SK-N-SH (cell line): ENCODE data around the gene ZC3H18. TPM values are rescaled to one million over a fixed set of nuclear protein-coding genes. Genes with fewer than 3 reads are reported as not detected.

Experiments
- CTCF ChIA-PET: fragments of 300-600, 350-600 bp; formaldehyde crosslinking; extraction: SDS; loops from one replicate; lab custom pipeline; 2021; lab: Yijun Ruan, JAX
- POLR2A ChIA-PET: fragments of 350-600 bp; sonication (Branson Sonifier 250); formaldehyde crosslinking; extraction: SDS; loops from one replicate; lab custom pipeline; 2020; ENCODE audit warnings: antibody characterized with exemption, inconsistent platforms; lab: Yijun Ruan, JAX
- DNase-seq: peaks from one replicate; pipeline ENCODE4 v3.0.0; 2012
- H2AFZ ChIP-seq: fragments of 200-600 bp; sonication (generic); 2 replicates; pipeline ENCODE4 v1.8.1; 2016; ENCODE audit warnings: antibody characterized with exemption, mild to moderate bottlenecking, low read depth
- H3F3A ChIP-seq: fragments of 200-600 bp; sonication (generic); replicated peaks from 2 replicates; pipeline ENCODE3; 2016; ENCODE audit warnings: antibody characterized with exemption, mild to moderate bottlenecking; ENCODE audit not compliant: insufficient read depth
- H3K27ac ChIP-seq, 2 experiments: fragments of 200-500 bp in 1 of 2; fragments of 200-600 bp in 1 of 2; sonication (Bioruptor generic) in 1 of 2; sonication (generic), shearing (Covaris generic) in 1 of 2; 2 replicates each; pipeline versions ENCODE4 v1.5.1 to v1.6.1; 2014 to 2016; ENCODE audit warnings: low read depth in 2 of 2, inconsistent platforms in 1 of 2, low read length in 1 of 2, mild to moderate bottlenecking in 1 of 2, mixed read lengths in 1 of 2
- H3K27me3 ChIP-seq: fragments of 200-600 bp; sonication (generic), shearing (Covaris generic); 2 replicates; pipeline ENCODE4 v1.6.1; 2016; ENCODE audit warnings: mixed run types; ENCODE audit not compliant: insufficient read depth
- H3K36me3 ChIP-seq, 2 experiments: fragments of 200-500 bp in 1 of 2; fragments of 200-600 bp in 1 of 2; sonication (Bioruptor generic) in 1 of 2; sonication (generic) in 1 of 2; replicated peaks in 1 of 2; 2 replicates each; pipeline versions ENCODE3 to v1.5.1; 2014 to 2016; ENCODE audit warnings: low read length in 1 of 2, mild to moderate bottlenecking in 1 of 2; ENCODE audit not compliant: insufficient read depth in 2 of 2, control insufficient read depth in 1 of 2
- H3K4me1 ChIP-seq, 2 experiments: fragments of 200-500 bp in 1 of 2; fragments of 200-600 bp in 1 of 2; sonication (Bioruptor generic) in 1 of 2; sonication (generic), shearing (Covaris generic) in 1 of 2; 2 replicates each; pipeline versions ENCODE4 v1.5.1 to v1.6.1; 2014 to 2016; ENCODE audit warnings: low read depth in 1 of 2, low read length in 1 of 2, mixed run types in 1 of 2; ENCODE audit not compliant: insufficient read depth in 2 of 2, control insufficient read depth in 1 of 2
- H3K4me2 ChIP-seq: fragments of 200-600 bp; sonication (generic), shearing (Covaris generic); 2 replicates; pipeline ENCODE4 v1.6.1; 2017; ENCODE audit warnings: mixed run types
- H3K4me3 ChIP-seq, 2 experiments: fragments of 200-500 bp in 1 of 2; fragments of 200-600 bp in 1 of 2; sonication (Bioruptor generic) in 1 of 2; sonication (generic), shearing (Covaris generic) in 1 of 2; 2 replicates each; pipeline versions ENCODE4 v1.5.1 to v1.8.1; 2014 to 2016; ENCODE audit warnings: low read depth in 2 of 2, inconsistent platforms in 1 of 2, low read length in 1 of 2, mild to moderate bottlenecking in 1 of 2, mixed read lengths in 1 of 2, moderate library complexity in 1 of 2
- H3K79me2 ChIP-seq: fragments of 200-600 bp; sonication (generic); 2 replicates; pipeline ENCODE4 v1.8.1; 2017; ENCODE audit warnings: mild to moderate bottlenecking; ENCODE audit not compliant: insufficient read depth
- H3K9ac ChIP-seq: fragments of 200-600 bp; sonication (generic); 2 replicates; pipeline ENCODE4 v1.6.1; 2017; ENCODE audit warnings: mixed run types
- H3K9me2 ChIP-seq: fragments of 200-600 bp; sonication (generic); 2 replicates; pipeline ENCODE4 v1.6.1; 2017; ENCODE audit warnings: mixed run types
- H3K9me3 ChIP-seq: fragments of 200-600 bp; sonication (generic); 2 replicates; pipeline ENCODE4 v1.6.1; 2017; ENCODE audit warnings: mixed run types, mild to moderate bottlenecking, moderate library complexity
- H4K20me1 ChIP-seq: fragments of 200-600 bp; sonication (generic); 2 replicates; pipeline ENCODE4 v1.6.1; 2017; ENCODE audit warnings: mild to moderate bottlenecking, mixed run types; ENCODE audit not compliant: insufficient read depth
- CTCF ChIP-seq: fragments of 200-600 bp; sonication (generic); IDR thresholded peaks from 2 replicates; pipeline ENCODE4 v1.6.1; 2017; ENCODE audit warnings: antibody characterized with exemption, mild to moderate bottlenecking, moderate library complexity
- ELF1 ChIP-seq: IDR thresholded peaks from 2 replicates; pipeline ENCODE4 v1.4.0; 2012
- EP300 ChIP-seq, 2 experiments: IDR thresholded peaks; 2 replicates each; pipeline versions ENCODE4 v1.4.0 to v1.6.1; 2012; ENCODE audit warnings: borderline replicate concordance in 1 of 2, low read depth in 1 of 2, low read length in 1 of 2
- FOSL2 ChIP-seq: IDR thresholded peaks from 2 replicates; pipeline ENCODE4 v1.4.0; 2012; ENCODE audit warnings: low read depth, mild to moderate bottlenecking, moderate library complexity, borderline replicate concordance
- GABPA ChIP-seq: IDR thresholded peaks from 2 replicates; pipeline ENCODE4 v1.4.0; 2012; ENCODE audit warnings: low read depth, mild to moderate bottlenecking
- GATA2 ChIP-seq: sonication (generic); formaldehyde crosslinking; IDR thresholded peaks from 2 replicates; pipeline ENCODE4 v1.5.0; 2020; ENCODE audit warnings: mild to moderate bottlenecking, missing genetic modification reagents
- IRF3 ChIP-seq: fragments of 150-350 bp; IDR thresholded peaks from 2 replicates; pipeline ENCODE4 v1.6.1; 2016; ENCODE audit warnings: mild to moderate bottlenecking, low read depth, low read length
- JUND ChIP-seq: IDR thresholded peaks from 2 replicates; pipeline ENCODE4 v1.4.0; 2012
- MEF2A ChIP-seq: IDR thresholded peaks from 2 replicates; pipeline ENCODE4 v1.4.0; 2012; ENCODE audit warnings: low read depth, borderline replicate concordance
- POLR2AphosphoS5 ChIP-seq: IDR thresholded peaks from 2 replicates; pipeline ENCODE4 v1.6.1; 2012; ENCODE audit warnings: low read depth, low read length
- RAD21 ChIP-seq: IDR thresholded peaks from 2 replicates; pipeline ENCODE4 v1.6.1; 2012; ENCODE audit warnings: mild to moderate bottlenecking, low read length
- RFX5 ChIP-seq: IDR thresholded peaks from 2 replicates; pipeline ENCODE4 v1.6.1; 2012; ENCODE audit warnings: mild to moderate bottlenecking, improper control_type of control experiment, low read length
- RXRA ChIP-seq: IDR thresholded peaks from 2 replicates; pipeline ENCODE4 v1.4.0; 2012; ENCODE audit warnings: low read depth, mild to moderate bottlenecking, borderline replicate concordance
- SIN3A ChIP-seq: IDR thresholded peaks from 2 replicates; pipeline ENCODE4 v1.6.1; 2012; ENCODE audit warnings: low read depth, mild to moderate bottlenecking, low read length, moderate library complexity, borderline replicate concordance
- TCF12 ChIP-seq: IDR thresholded peaks from 2 replicates; pipeline ENCODE4 v1.4.0; 2012
- TEAD4 ChIP-seq: IDR thresholded peaks from 2 replicates; pipeline ENCODE4 v1.4.0; 2012; ENCODE audit warnings: mild to moderate bottlenecking, borderline replicate concordance; ENCODE audit not compliant: insufficient read depth
- YY1 ChIP-seq: IDR thresholded peaks from 2 replicates; pipeline ENCODE4 v1.4.0; 2012; ENCODE audit warnings: low read depth, mild to moderate bottlenecking
- ZBTB33 ChIP-seq: IDR thresholded peaks from 2 replicates; pipeline ENCODE4 v1.4.0; 2012; ENCODE audit warnings: low read depth, borderline replicate concordance
- WGBS: methylation state at CpG from one replicate; pipeline ENCODE4 v1.1.6; 2017; ENCODE audit warnings: low lambda C conversion rate; 5-methylcytosine and 5-hydroxymethylcytosine counted together
- polyA plus RNA-seq, 3 experiments: library from polyadenylated mRNA; depleted of rRNA; stranded (reverse); fragments of >200 nt; gene quantifications; 2 replicates each; pipeline ENCODE4 v1.2.3, GENCODE V29; 2012

The ZC3H18 gene
- polyA plus RNA-seq, 1 of the 3 experiments (the other 2 are of a cell fraction) = 32.7 TPM

- TF ChIP-seq SIN3A = no peak
- TF ChIP-seq RXRA = no peak
- no peak for TF ChIP-seq RAD21
- TF ChIP-seq IRF3 = no peak
- TF ChIP-seq ELF1 = no peak
- TF ChIP-seq RFX5 = no peak
- no peak for TF ChIP-seq GATA2 (CRISPR knock-in tag)
- no peak for TF ChIP-seq GABPA
- no peak for TF ChIP-seq TEAD4
- no peak for TF ChIP-seq EP300 (IDR thresholded peaks at IDR 0.05; ENCODE audit: borderline replicate concordance in 1 of 2, low read depth in 1 of 2, low read length in 1 of 2)
- no peak for TF ChIP-seq TCF12
- no peak for TF ChIP-seq MEF2A
- no peak for TF ChIP-seq CTCF
- no peak for TF ChIP-seq YY1
- TF ChIP-seq ZBTB33 = no peak
- TF ChIP-seq FOSL2 = no peak
- no peak for TF ChIP-seq JUND
- TF ChIP-seq POLR2AphosphoS5 = no peak
- Histone ChIP-seq H3K27me3 (no peaks in the 10 kb centered on the region), H3K4me3 (no peak overlapping the region), H4K20me1 (peaks cover under 1% of the 10 kb centered on the region), H3K4me1 (no peaks in the 10 kb centered on the region), H3K9ac (no peak overlapping the region), H3K36me3 (peaks cover 16 to 57% of the 10 kb centered on the region in 2 experiments), H3F3A (no peaks in the 10 kb centered on the region), H3K4me2 (no peak overlapping the region), H2AFZ (no peak overlapping the region), H3K9me2 (no peaks in the 10 kb centered on the region), H3K9me3 (no peaks in the 10 kb centered on the region), H3K79me2 (peaks cover 7% of the 10 kb centered on the region; the same call in 1 of the 2 replicates), H3K27ac (no peak overlapping the region)
- ChIA-PET POLR2A (no interaction called here), CTCF (interaction anchor here (1.0 kb wide), 1 partner anchor 9 kb away, joined by 3 read pairs; no protein-coding TSS in a partner anchor)
- 96% methylated on average over 41 of the region's 49 CpGs for WGBS
- no peak for DNase-seq
These were observed 41.0 kb downstream of the ZC3H18 start for GRCh38 chr16:88610909-88611812.
